GM18858 (cell line): Measurements from ENCODE around the gene SARNP.
A peak's percentile ranks its signal among the peaks of the same experiment; 100 is the strongest.

Source experiments
- ATAC-seq: cut with Tn5 transposase; IDR thresholded peaks from one replicate; pipeline ENCODE4 v1.9.1; 2021; ENCODE audit not compliant: unreplicated experiment

SARNP gene

DNA sequence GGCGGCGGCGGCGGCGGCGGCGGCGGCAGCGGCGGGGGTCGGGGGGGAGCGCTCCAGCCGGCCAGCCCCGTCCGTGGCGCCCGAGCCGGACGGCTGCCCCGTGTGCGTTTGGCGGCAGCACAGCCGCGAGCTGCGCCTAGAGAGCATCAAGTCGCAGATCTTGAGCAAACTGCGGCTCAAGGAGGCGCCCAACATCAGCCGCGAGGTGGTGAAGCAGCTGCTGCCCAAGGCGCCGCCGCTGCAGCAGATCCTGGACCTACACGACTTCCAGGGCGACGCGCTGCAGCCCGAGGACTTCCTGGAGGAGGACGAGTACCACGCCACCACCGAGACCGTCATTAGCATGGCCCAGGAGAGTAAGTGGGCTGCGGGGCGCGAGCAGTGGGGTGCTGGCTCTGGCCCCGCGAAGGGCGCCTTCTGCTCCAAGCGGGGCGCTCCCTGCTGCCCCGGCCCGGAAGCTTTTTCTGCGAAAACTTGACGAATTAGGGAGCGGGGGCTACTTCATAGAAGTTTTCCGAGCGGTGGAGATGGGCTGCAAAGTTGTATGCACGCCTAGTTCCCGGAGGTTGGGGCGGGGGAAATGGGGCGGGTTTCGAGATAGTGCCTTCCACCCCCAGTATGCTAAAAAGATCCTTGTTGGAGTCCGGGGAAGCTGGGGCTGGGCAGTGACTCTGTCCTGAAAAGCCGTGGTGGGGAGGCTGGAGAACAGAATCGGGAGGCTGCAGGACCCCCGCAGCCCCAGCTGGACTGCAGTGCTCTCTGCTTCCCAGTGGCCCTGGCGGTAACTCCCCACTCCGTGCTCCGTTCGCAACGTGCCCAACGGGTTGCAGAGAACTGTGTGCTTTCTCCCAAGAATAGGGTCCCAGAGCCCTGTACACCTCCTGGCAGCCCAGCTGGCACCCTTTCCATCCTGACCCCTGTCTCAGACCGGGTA is 73.9 kb downstream of the SARNP start:
- no peak for ATAC-seq

DNA sequence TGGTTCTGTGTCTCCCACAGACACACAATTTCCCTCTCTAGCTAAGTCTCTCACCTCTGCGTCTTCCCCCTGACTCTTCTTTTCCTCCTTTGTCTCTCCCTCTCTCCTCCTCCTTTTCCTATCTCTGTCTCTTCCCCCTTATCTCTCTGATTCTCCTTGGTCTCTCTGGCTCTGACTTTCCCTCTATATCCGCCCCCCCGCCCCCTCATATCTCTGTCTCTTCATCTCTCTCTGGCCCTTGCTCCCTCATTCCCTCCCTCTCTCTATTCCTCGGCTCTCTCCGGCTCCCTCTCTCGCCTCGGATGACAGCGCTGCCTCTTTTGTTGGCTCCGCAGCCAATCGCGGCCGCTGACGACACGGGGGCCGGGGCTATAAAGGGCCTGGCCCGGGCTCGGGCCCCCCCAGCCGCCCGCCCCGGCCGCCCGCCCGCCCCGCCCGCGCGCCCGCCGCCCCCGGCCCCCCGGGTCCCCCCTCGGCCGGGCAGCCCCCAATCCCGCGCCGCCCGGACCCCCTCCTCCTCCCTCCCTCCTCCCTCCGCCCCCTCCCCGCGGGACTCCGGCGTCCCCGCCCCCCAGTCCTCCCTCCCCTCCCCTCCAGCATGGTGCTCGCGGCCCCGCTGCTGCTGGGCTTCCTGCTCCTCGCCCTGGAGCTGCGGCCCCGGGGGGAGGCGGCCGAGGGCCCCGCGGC is 74.7 kb downstream of the SARNP start, which contains the start of gene GDF11:
TSS of gene GDF11 (plus strand) at position 404 of the 687 bp plus-strand sequence. CDS start at position 599, 195 bp downstream.
- ATAC-seq: no peak

DNA sequence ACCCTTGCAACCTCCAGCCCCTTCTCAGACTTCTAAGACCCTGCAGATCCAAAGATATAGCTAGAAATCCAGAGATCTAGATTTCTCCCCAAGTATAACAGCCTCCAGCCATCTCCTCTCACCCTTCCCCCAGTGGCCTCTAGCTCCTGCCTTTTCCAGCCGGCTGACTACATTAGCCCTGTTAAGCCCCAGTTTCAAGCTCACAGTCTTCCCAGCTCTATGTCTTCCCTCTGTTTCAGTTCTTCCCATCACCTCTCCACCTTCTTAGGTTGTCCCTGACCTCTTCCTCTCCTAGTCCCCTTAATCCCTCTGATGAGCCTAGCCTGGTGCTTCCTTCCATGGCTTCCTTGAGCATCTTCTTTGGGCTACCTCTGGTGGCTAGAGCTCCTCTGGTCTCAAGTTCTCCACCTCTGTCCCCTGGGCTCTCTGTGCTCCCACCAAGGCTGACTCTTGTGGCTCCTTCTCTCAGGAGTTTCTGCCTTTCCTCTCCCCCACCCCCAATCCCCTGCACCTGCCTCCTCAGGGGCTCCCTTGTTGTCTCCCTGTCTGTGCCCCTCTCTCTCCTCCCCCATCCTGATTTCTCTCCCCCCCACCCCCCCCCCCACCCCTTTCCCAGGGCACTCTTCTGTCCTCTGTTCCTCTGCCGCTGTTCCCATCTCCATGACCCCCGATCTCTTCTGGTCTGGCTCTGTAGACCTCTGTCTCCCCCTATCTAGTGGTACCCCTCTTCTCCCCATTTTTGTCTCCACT is 75.4 kb downstream of the SARNP start:
- no peak for ATAC-seq

DNA sequence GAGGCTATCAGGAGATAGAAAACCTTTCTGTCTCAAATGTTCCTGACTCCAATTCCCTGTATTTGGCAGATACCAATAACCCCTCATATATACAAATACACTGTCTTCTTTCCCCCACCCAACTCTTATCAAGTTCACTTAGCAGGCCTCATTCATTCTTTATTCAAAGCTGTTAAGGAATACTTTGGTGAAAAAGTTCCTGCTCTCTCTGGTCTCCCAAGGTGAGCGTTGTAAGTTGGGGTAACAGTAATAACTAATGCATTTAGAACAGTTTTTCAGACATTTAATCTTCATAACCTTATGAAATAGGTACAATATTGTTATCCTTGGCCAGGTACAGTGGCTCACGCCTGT is 78.5 kb downstream of the SARNP start:
- ATAC-seq: no peak

DNA sequence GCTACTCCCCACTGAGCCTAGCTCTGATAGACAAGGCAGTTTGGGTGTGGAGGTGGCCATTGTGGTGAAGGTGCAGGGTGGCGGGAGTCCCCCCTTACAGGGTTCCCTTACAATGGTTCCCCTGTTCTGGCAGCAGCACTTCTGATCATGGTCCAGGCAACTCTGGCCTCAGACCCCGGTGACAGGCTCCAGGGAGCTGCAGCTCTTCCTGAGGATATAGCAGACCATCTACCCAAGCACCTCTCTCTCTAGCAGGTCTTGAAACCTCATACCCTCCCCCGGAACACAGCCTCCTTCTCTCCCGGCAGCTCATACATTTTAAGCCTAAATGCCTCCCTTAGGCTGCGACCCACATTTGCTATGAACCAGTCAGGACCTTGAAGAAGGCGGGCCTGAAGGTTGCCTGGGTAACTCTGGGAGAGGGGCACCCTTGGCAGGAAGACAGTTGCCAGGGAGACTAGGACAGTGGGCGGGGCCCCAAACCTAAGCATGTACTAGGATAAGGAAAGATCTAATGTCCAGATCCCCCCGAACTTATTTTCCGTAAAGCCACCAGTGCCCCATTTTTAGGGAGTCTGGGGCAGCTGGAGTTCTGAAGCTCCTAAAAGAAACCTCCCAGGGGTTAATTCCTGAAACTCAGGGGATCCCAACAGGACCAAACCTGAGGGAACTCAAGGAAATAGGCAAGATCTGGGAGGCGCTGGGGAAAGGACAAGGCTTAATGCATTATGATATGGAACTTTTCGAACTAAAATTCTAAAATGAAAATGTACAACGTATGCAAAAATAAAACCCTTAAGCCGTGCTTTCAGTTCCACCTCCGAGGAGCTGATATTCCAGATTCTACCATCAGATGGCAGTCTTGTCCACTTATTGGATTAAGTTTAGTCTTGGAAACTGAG is 79.2 kb downstream of the SARNP start:
- ATAC-seq: peak; percentile 77

DNA sequence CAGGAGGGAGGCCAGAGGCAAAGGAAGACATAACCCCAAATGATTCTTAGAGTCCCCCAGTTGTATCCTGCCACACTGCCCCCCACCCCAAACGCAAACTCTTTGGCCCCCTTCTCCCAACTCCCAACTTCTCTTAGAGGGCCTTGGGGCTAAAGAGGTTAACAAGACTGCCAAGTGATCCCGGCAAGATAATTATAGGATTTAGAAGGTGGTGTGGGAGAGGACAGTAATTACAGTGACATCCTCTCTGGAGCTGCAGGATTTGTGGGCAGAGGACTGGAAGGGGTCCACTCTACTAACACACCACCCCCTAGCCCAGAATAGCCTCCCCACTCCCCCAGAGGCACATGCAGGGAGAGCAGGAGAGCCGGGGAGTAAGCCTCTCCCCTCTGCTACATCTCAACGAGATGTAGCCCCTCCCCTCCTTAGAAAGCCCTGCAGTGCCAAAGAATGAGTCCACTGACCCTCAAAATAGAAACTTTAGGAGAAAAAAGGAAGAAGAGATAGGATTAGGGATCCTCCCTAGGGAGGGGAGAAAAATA is 79.9 kb downstream of the SARNP start:
- ATAC-seq: no peak

DNA sequence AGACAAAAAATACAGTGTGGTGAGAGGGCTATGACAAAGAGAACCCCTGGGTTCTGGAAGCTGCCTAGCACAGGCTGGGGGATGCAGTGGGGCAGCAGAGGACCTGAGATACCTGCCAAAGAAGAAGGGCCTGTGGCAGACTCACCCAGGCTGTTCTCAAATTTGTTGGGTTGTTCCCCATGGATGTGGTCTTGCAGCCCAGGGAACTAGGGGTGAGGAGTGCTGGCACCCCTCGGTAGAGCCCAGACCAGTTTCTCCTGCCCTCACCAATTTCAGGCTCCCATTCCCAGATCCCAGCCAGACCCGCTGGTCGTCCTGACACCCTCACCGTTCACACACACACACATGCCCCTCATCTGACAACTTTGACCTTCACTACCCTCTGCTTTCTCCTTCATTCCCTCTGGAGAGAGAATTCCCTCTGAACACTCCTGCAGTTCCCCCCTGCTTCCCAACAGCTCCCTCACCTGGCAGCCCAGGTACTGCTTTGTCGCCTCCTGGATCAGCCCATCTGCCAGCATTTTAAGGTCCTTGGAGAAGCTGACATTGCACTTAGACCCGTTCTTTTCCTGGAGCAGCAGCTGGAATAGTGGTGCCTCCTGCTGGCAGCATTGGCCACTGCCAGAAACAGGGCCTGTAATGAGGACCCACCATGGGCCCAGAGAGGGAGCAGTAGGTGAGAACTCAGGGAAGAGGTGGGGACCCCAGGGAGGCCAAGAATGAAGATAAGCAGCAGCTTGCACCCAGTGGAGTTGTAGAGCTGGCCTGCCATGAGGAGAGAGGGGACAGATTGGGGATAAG is 80.5 kb downstream of the SARNP start:
- ATAC-seq: no peak

DNA sequence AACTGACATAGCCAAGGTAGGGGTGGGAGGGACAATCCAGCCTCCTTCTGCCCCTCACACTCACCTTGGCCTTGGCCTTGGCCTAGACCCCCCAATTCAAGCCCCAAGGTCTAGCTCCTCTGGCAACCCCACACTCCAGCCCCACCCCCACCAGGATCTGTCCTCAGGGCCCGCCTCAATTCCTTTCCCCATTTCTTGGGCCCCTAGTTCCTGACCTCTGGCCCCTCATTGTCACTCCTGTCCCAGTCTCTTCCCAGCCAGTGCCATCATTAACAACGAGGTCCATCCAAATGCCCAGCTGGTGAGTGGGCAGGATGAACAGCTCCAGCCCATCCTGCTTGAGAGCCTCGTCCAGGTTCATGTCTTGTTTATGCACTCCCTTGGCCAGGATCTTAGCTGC is 81.4 kb downstream of the SARNP start:
- ATAC-seq: no peak

DNA sequence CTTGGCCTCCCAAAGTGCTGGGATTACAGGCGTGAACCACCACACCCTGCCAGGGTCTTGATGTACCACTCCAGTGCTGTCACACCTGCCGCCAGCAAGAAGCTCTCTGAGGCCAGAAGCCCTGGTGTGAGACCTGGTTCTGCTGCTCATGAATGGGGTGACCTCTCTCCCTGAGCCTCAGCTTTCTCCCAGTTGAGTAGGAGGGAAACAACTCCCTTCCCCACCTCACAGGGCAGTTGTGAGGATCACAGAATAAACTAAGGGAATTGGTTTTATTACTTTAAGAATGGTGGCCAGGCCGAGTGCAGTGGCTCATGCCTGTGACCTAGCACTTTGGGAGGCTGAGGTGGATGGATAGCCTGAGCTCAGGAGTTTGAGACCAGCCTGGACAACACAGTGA is 82.9 kb downstream of the SARNP start:
- no peak for ATAC-seq

DNA sequence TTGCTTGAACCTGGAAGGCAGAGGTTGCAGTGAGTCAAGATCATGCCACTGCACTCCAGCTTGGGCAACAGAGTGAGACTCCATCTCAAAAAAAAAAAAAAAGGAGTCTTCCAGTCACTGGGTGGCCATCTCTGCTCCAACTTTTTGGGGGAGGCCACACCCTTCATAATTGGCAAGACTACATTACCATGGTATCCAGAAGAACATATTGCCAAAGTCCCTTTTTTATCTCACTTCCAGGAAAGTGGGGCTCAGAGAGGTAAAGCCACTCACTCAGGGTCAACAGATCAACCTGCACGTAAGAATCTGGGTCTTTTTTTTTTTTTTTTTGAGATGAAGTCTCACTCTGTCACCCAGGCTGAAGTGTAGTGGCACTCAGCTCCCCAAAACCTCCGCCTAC is 83.7 kb downstream of the SARNP start:
- no peak for ATAC-seq

DNA sequence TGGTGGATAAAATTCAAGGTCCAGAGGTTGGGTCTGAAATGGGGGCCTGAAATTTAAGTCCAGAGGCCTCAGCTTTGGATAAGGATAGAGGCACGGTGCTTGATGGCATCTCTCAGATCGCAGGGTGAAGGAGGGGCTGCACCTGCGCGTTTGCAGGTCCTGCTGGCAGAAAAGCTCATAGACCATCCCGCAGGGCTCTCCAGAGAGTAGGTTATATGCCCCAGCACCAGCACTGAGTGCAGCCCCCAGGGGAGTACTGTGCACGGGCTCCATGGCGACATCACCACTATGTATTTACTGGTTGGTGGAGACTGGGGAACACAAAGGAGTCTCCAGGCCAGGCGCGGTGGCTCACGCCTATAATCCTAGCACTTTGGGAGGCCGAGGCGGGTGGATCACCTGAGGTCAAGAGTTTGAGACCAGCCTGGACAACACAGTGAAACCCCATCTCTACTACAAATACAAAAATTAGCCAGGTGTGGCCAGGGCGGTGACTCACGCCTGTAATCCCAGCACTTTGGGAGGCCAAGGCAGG is 84.4 kb downstream of the SARNP start:
- no peak for ATAC-seq

DNA sequence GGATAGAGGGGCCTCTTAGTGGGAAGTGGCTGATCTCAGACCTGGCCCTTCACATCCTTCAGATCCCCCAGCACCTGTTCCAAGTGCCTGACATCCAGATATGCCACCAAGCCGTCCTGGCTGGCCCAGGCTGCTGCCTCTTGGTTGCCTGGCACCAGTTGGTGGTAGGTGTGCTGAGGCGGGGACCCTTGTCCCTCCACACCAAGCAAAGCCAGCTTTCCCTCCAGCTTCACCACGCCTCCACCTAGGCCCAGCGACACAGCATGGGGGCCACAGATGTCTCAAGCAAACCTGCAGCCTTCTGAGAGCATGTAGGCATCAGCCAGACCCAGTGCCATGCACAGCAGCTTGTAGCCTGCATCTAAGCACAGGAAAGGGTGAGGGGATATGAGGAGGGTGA is 85.2 kb downstream of the SARNP start:
- no peak for ATAC-seq

DNA sequence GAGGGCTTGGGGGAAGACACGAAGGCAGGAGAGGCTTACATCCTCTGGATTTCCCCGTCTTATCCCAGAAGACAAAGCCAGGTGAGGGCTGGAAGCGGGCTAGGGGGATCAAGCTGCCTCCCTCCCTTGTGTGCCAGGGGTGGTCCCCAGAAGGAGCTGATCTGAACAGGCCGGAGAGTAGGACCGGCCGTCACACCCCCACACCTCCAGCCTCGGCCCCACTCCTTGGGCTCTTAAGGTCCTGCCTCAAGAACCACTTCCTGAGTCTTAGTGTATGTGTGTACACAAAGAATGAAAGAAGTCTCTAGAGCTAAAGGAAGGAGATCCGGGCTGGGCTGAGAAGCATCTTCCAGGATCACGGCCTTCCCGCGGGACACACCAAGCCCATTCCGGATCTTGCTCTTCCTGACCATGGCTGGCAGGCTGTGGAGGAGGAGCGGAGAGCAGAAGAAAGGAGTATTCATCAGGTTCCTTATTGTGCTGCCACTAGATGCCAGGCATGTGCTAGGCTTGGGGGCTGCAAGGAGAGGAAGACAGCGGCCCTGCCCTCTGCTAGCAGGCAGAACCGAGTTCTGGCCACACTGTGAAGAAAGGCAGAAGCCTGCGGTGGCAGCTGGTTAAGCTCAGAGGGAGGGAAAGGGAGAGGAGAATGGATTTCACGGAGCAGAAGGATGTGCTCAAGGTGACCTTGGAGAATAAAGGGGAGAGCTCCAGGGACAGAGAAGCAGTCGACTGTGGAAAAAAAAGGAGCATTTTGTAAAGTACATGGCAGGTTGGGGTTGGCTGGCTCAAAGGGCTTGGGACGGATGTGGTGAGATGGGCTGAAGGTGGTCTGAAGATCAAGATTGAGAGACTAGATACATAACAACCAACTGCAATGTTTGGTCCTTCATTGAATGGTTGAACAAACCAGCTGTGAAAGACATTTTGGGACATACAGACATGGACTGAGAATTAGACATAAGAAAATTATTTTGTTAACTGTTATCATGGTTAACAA is 87.4 kb downstream of the SARNP start:
- peak; percentile 36 for ATAC-seq

DNA sequence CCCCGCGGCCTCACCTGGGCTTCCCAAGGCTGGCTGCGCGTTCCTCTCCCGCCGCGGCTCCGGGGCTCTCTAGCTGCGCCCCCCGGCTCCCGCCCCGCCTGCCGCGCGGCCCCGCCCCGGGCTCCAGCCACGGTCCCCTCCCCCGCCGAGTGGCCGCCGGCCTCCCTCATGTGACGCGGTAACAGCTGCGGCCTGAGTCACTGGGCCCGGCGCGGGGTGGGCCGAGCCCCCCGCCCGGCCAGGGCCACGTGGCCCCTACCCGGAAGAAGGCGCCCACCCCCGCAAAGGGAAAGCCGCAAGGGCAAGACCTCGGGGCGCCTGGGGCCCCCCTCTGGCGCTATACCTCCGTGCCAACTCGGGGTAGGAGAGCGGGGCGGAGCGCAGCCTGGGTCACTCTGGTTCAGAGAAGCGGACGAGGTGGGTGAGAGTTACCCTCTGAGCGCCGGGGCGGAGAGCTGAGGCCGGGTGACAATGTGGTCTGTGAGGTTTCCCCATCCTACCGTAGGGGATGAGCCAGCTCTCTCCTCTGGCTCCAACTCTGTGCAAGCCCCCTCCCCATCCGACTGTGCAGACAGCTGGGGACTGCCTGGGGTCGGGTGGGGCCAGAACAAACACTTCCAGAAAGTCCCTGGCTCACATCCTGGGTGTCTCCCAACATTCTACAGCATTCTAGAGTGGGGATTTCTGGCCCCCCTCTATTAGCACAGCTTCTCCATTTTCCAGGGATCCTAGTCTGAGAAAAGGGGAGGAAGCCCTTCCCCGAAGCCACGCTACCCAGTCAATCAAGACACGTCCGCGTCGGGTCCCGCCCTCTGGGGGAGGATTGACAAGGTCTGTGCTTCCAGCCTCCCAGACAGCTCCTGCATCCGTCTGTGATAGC is 88.3 kb downstream of the SARNP start, which contains the start of gene CD63:
TSS of gene CD63 (minus strand) at position 71 of the 880 bp plus-strand sequence. CDS start 668 bp downstream, outside the sequence.
- ATAC-seq: peak; percentile 54

DNA sequence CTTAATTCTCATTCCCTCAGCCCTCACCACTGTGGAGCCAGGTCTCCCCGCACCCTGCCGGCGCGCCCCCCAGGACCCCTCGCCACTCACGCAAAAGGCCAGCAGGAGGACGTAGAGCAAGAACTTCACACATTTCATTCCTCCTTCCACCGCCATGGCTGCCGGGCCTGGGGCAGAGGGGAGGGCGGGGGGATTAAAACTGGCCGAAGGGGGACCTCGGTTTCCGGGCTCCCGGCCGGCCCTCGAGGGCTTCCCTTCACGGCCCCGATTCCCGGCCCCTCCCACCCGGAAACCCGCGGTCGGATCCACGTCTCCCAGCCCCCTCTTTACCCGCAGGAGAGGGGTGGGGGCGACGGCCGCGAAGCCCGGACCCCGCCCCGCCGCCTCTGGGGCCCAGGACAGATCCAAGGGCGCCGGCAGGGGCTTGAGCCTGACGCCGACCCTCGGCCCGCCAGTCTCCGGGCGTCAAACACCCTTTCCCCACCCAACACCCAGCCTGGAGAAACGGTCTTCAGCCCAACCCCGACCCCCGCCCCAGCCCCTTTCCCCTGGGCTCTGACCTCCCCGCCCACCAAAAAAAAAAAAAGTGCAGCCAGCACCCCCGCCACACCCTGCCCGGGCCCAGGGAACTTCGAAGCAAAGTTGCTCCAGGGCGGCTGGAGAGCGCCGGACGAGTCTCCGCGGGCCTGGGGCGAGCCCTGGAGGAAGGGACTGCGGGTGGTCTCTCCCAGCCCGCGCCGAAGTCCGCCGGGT is 89.2 kb downstream of the SARNP start:
- ATAC-seq: peak; percentile 12

DNA sequence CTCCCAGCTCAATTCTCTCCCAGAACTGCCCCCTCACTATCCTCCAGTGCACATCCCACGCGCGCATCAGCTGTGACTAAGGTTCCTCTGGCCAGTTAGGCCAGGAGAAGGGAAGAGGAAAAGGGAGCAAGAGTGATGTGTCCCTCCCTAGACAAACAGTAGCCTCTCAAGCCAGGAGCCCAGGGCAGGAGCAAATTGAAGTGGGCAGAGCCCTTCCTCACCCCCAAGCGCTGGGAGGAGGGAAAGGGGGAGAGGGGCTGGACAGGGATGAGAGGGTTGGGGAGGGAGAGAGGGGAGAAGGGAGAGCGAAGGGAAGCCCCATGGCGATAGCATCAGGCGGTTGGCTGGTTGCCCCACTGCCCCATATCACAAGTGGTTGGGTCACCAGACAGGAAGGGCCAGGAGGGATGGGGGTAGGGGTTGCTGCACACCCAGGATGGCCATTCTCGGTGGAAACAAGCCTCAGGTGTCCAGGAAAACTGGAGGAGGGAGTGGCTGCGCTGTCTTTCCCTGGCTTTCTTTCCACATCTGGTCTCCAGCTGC is 89.8 kb downstream of the SARNP start:
- no peak for ATAC-seq
